NOMO-1 treated with dmso at 0.1 percent for 144 hours (cell line): ENCODE measurements around the gene GLB1L3.
"Not testable (repeated sequence)": the region's sequence is repeated elsewhere in the genome, so short reads cannot be mapped to it uniquely, and the experiment has no call there.

Experiments
- DNase-seq: peaks from one replicate; lab custom pipeline; 2025; ENCODE audit not compliant: unreplicated experiment; lab: John Stamatoyannopoulos, UW

GLB1L3 gene

GRCh38 chr11:134250246-134250645 lies 25.9 kb upstream of the GLB1L3 start:
- no peak for DNase-seq

- DNase-seq: no peak
Measured at GRCh38 chr11:134250675-134251074, 25.5 kb upstream of the GLB1L3 start.

DNA sequence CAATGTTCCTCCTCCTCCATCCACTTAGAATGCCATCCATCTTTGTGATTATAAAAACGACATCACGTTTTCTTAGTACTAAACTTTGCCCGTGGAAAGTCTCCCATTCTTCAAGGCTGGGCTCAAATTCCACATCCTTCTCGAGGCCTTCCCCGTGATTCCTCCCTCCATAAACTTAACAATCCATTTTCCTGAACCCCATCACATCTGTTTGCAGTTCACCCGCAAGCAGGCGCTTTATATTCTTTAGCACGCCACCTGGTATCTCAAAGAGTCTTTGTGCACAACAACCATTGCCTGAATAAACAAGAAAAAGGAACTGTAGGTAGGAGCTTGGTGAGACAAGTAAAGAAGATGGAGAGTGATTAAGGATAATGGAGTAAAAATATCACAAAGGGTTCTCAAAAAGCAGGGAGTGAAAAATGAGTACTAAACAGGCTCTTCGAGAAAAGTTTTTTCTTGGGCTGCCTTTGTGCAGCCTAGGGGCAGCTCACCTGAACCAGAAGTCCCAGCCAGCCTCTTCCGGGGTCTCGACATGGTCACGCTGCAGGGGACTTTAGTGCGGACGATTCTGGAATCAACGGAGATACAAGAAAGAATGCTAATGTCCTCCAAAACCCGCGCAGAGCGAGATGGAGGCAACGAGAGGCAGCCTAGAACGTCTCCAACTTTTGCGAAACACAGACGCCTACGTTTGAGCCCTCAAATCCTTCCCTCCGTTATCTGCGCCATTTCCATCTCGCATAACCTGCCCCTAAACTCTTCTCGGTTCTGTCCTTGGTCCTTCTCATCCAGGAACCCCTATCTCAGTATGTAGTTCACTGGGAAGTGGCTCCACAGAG lies 23.6 kb upstream of the GLB1L3 start:
- DNase-seq: no peak

GRCh38 chr11:134253188-134253993 lies 22.8 kb upstream of the GLB1L3 start, which contains the start of the genes ACAD8 and THYN1:
Gene ACAD8 (plus strand): TSS chr11:134253568. CDS start chr11:134253601, 33 bp downstream.
Gene THYN1 (minus strand): TSS chr11:134253352. CDS start chr11:134252882, 470 bp downstream.
- peak; percentile 93 for DNase-seq

DNA sequence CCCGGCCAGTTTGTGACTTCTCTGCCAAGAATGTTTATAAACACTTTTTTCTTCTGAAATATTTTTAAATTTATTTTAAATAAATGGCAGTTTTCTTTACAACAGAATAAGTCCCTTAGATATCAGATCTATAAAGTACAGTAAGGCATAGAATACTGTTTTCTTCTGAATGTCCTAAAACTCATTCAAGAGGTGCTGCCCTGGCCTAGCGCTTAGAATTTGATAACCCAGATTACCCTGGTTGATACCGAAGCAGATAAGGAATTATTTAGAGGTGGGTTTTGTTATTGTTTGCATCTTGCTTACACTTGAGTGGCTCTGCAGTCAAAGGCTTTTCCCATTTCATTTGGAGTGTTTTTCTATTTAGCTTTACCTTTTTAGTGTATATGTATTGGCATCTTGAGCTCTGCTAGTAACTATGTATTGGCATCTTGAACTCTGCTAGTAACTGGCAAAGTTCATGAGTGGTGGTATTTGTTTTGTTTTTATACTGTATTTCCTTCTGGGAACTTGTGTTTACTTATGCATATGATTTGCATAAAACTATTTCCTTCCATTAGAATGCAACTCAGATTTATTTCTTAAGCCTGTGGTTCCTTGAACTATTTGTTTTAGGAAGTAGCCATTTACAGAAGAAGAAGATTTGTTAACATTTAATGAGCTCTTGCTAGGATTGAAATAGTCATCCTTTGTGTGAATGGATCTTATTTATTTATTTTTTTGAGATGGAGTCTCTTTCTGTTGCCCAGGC lies 21.6 kb upstream of the GLB1L3 start:
- no peak for DNase-seq

GRCh38 chr11:134255184-134255561 lies 21.0 kb upstream of the GLB1L3 start:
- DNase-seq: not testable (repeated sequence)

DNA sequence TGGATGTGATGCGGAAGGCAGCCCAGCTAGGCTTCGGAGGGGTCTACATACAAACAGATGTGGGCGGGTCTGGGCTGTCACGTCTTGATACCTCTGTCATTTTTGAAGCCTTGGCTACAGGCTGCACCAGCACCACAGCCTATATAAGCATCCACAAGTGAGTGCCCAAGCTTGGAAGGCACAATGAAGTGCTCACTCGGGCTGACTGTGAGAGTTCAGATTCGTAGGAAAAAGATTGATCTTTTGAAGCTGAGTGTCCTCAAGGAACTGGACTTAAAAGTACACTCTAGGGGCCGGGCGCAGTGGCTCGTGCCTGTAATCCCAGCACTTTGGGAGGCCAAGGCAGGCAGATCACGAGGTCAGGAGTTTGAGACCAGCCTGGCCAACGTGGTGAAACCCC lies 19.1 kb upstream of the GLB1L3 start:
- no peak for DNase-seq

- no peak for DNase-seq
Measured at GRCh38 chr11:134258577-134258976, 17.6 kb upstream of the GLB1L3 start.

DNA sequence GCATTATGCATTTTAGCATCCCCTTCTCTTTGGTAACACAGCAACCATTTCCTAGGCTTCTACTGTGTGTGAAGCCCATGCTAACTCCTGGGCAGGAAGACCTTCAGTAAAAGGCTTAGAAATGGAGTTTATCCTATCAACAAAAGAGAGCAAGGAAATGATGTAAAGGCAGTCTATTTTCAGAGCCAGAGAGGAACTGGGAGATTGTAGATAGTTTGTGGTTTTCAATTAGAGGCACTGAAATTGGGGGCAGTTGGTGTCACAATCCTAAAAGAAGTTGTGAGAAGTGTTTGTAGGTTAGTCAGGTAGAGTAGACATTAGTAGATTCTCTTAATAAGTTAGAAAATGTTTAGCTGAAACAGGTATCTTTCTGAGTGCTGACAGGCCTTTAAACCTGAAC lies 15.7 kb upstream of the GLB1L3 start:
- peak; percentile 79 for DNase-seq

DNA sequence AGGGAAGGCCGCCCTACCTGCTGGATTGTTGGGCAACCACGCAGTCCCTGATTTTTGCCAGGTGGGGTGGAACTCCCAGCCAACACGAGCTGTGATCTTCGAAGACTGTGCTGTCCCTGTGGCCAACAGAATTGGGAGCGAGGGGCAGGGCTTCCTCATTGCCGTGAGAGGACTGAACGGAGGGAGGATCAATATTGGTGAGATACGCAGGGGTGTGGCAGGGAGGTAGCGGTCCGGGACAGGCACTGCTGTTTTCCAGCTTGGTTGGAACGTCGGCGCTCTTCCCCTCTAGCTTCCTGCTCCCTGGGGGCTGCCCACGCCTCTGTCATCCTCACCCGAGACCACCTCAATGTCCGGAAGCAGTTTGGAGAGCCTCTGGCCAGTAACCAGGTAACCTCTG lies 15.2 kb upstream of the GLB1L3 start:
- DNase-seq: no peak

DNA sequence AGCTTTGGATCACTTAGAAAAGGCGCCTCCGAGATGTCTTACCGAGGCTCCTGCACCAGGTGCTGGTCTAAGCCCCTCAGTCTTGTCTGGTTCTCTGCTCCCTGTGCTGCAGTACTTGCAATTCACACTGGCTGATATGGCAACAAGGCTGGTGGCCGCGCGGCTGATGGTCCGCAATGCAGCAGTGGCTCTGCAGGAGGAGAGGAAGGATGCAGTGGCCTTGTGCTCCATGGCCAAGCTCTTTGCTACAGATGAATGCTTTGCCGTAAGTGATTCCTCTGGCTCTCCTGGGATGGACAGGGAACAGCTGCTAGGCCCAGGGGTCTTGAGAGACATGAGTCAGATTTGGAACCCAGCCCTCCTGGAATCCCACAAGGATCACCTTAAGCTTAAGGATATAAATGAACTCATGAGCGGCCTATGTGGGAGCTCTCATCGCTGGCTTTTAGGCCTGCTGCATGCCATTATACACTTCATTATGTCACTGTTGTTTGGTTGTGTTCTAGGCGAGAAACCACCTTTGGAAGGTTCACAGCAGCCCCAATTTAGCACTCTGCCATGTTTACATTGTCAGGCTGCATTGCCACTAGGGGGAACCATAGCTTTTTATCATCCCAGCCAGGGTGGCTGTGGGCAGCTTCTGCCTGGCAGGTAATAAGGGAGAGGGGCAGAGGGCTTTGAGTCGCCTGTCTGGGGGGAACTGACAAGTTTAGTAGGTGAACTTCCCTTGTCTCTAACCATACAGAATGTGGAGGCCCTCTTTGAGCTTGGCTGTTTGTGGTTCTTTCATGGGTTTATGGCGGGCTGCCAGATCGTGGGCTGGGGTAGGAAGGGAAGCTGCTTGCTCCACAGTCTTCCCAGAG lies 14.3 kb upstream of the GLB1L3 start:
- DNase-seq: no peak

DNA sequence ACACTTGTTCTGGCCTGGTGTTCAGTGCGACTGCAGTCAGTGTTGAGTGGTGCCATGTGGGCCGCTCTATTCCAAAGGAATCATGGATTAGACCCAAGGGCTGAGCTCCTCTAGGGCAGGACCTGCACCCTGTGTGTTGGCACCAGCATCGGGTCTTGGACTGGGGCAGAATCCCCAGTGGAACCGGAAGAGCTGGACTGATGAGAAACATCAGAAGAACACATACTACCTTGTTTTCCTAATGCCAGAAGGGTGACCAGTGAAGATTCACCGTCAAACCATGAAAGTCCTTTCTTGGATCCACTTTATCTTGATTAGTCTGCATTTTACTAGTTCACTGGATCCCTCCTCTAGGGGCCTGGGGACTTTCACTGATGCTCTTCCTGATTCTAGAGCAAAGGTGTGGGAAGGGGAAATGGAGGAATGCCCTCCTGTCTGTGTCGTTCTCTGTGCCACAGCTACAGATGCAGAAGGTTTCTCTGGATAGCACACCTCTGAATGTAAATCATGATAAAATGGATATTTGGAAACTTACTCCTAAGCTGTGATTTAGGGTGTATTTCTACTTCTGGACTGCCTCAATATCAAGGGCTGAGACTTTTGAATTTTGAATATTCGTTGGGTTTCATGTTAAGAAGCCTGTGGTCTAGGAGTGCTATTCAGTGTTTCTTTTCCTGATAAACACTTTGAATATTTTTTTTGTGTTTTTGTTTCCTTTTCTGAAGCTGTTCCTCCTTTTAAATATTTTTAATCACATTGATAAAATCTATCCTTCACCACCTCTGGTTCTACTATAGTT lies 11.0 kb upstream of the GLB1L3 start:
- DNase-seq: no peak

GRCh38 chr11:134266440-134266839 lies 9.7 kb upstream of the GLB1L3 start:
- DNase-seq: no peak

DNA sequence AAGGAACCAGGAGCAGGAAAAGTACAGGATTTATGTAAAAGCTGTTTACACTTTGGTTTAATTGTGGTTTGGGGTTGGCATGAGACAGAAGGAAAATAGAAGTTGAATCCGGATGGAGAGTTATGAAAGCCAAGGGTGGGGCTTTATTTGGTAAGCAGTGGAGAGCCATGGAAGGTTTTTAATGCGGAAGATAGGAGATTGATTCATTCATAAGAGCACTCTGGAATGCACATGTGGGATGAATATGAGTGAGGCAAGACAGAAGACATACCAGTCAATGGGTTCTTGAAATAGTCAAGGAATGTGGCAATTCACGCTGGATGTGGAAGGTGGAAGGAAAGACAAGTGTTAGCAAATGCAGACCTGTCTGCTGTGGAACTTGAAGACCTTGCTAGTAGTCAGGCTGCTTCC lies 9.3 kb upstream of the GLB1L3 start:
- DNase-seq: peak; percentile 42

DNA sequence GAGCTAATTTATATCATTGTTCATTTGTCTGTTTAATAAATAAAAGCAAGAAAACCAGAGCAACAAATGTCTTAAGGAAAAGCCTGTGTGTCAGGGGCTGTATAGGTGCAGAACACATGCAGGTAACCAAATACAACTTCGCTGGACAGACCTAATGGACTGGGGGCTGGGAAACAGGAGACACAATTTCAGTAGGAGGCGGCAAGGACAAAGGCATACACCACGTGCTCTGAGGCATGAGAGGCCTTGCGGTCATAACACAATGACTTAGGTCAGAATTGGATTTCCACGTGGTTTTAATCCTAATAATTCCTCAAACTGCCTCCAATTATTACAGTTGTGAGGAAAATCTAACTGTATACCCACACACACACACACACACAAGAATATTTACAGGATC lies 8.7 kb upstream of the GLB1L3 start:
- DNase-seq: no peak

- DNase-seq: no peak
Measured at GRCh38 chr11:134267966-134268365, 8.2 kb upstream of the GLB1L3 start.

- no peak for DNase-seq
Measured at GRCh38 chr11:134270250-134270714, 5.9 kb upstream of the GLB1L3 start.

GRCh38 chr11:134271978-134272377 lies 4.2 kb upstream of the GLB1L3 start:
- DNase-seq: no peak
